Measurements from ENCODE around the gene TTN.

DNA sequence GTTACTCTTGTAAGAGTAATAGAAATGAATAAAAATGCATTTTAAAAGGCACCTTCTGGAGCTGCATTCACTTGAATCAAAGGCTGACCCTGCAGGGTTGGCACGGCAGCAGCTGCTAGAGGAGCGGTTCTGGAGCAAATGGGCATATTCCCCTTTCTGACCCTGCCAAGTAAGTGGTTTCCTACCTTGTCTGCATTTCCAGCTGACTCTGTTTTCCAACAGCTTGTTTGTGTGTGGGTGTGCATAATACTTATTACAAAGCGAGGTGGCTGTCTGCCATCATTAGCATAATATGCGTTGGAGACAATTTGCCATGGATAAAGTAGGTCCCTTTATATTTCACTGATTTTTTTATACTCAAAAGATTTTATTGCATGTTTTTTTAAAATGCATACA, 21.3 kb upstream of the TTN start:
- TF ChIP-seq, protein P1, sequence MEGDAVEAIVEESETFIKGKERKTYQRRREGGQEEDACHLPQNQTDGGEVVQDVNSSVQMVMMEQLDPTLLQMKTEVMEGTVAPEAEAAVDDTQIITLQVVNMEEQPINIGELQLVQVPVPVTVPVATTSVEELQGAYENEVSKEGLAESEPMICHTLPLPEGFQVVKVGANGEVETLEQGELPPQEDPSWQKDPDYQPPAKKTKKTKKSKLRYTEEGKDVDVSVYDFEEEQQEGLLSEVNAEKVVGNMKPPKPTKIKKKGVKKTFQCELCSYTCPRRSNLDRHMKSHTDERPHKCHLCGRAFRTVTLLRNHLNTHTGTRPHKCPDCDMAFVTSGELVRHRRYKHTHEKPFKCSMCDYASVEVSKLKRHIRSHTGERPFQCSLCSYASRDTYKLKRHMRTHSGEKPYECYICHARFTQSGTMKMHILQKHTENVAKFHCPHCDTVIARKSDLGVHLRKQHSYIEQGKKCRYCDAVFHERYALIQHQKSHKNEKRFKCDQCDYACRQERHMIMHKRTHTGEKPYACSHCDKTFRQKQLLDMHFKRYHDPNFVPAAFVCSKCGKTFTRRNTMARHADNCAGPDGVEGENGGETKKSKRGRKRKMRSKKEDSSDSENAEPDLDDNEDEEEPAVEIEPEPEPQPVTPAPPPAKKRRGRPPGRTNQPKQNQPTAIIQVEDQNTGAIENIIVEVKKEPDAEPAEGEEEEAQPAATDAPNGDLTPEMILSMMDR (IDR thresholded peaks at IDR 0.05), result no peak
- no peak for TF ChIP-seq POLR2A (IDR thresholded peaks at IDR 0.05)

Measured in esophagus squamous epithelium (tissue), 4 donors.